ENCODE results near the gene LAIR2. TPM values are rescaled to one million over a fixed set of nuclear protein-coding genes. Genes with fewer than 3 reads are reported as not detected.

Gene LAIR2
- total RNA-seq, 6 experiments from 2014 or later = not detected

GRCh38 chr19:54534156-54534555 is 31.5 kb downstream of the LAIR2 start:
- no peaks in the 10 kb centered on the region; the same call in 1 of the 2 replicates for H3K27me3 Mint-ChIP-seq (ENCODE audit: insufficient read depth)
- no peak overlapping the region for H3K4me3 Mint-ChIP-seq
- H3K27ac Mint-ChIP-seq = no peak overlapping the region
- peaks cover 49% of the 10 kb centered on the region for H3K9me3 Mint-ChIP-seq
- H3K4me1 Mint-ChIP-seq (ENCODE audit: low read depth) = no peaks in the 10 kb centered on the region
- H3K36me3 Mint-ChIP-seq (ENCODE audit: low read depth) = no peaks in the 10 kb centered on the region
- TF ChIP-seq, protein P1, sequence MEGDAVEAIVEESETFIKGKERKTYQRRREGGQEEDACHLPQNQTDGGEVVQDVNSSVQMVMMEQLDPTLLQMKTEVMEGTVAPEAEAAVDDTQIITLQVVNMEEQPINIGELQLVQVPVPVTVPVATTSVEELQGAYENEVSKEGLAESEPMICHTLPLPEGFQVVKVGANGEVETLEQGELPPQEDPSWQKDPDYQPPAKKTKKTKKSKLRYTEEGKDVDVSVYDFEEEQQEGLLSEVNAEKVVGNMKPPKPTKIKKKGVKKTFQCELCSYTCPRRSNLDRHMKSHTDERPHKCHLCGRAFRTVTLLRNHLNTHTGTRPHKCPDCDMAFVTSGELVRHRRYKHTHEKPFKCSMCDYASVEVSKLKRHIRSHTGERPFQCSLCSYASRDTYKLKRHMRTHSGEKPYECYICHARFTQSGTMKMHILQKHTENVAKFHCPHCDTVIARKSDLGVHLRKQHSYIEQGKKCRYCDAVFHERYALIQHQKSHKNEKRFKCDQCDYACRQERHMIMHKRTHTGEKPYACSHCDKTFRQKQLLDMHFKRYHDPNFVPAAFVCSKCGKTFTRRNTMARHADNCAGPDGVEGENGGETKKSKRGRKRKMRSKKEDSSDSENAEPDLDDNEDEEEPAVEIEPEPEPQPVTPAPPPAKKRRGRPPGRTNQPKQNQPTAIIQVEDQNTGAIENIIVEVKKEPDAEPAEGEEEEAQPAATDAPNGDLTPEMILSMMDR (IDR thresholded peaks at IDR 0.05) = no peak
- DNase-seq = no peak

GRCh38 chr19:54535601-54536000 is 33.0 kb downstream of the LAIR2 start:
- Mint-ChIP-seq H3K36me3 (ENCODE audit: low read depth) (no peaks in the 10 kb centered on the region), H3K4me3 (no peak overlapping the region), H3K9me3 (peaks cover 49% of the 10 kb centered on the region), H3K4me1 (ENCODE audit: low read depth) (no peaks in the 10 kb centered on the region), H3K27me3 (ENCODE audit: insufficient read depth) (no peaks in the 10 kb centered on the region; the same call in 1 of the 2 replicates), H3K27ac (no peak overlapping the region)
- DNase-seq = no peak
- TF ChIP-seq, protein P1 (IDR thresholded peaks at IDR 0.05) = no peak

DNA sequence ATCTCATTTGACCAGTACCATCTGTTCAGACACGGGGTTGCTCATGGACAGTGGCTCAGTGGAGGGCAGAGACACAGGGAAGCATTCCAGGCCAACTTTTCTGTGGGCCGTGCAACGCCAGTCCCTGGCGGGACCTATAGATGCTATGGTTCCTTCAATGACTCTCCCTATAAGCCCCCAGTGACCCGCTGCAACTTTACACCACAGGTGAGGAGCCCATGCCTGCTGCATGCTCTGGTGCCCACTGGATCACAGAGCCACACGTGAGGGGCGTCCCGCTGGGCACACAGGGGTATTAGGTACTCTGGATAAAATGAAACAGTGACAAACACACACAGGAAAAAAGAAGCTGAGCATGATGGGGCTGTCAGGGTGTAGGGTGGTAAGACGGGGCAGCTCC is 34.3 kb downstream of the LAIR2 start:
- no peak for DNase-seq
- no peak overlapping the region for H3K4me3 Mint-ChIP-seq
- no peak overlapping the region for H3K27ac Mint-ChIP-seq
- peaks cover 53% of the 10 kb centered on the region for H3K9me3 Mint-ChIP-seq
- no peaks in the 10 kb centered on the region for H3K4me1 Mint-ChIP-seq (ENCODE audit: low read depth)
- no peaks in the 10 kb centered on the region; the same call in 1 of the 2 replicates for H3K36me3 Mint-ChIP-seq (ENCODE audit: low read depth)
- H3K27me3 Mint-ChIP-seq (ENCODE audit: insufficient read depth) = no peaks in the 10 kb centered on the region; the same call in 1 of the 2 replicates
- TF ChIP-seq, protein P1 (IDR thresholded peaks at IDR 0.05) = no peak

DNA sequence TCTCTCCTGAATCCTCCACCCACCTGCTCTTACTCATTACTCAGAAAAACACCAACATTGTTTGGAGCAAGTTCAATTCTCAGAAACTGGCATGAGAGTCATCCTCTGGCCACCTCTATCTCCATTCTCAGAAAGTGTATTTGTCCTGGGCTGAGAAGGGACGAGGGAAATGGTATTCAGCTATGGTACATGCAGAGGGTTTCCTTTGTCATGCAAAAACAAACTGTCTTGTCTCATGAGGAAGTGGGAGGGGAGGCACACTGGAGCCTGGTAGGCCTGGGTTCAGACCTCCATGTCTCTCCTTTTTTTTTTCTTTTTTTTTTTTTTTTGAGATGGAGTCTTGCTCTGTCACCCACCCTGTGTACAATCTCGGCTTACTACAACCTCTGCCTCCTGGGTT is 39.1 kb downstream of the LAIR2 start:
- Mint-ChIP-seq H3K36me3 (ENCODE audit: low read depth) (peaks cover 5% of the 10 kb centered on the region; the same call in 1 of the 2 replicates), H3K27ac (no peak overlapping the region), H3K4me3 (no peak overlapping the region), H3K9me3 (peaks cover 57% of the 10 kb centered on the region), H3K4me1 (ENCODE audit: low read depth) (no peaks in the 10 kb centered on the region), H3K27me3 (ENCODE audit: insufficient read depth) (no peaks in the 10 kb centered on the region)
- no peak for DNase-seq
- TF ChIP-seq, protein P1 (IDR thresholded peaks at IDR 0.05) = no peak

GRCh38 chr19:54548806-54549205 is 46.2 kb downstream of the LAIR2 start:
- Mint-ChIP-seq H3K27ac (no peak overlapping the region), H3K9me3 (peaks cover 68% of the 10 kb centered on the region), H3K36me3 (ENCODE audit: low read depth) (peaks cover 8% of the 10 kb centered on the region), H3K27me3 (ENCODE audit: insufficient read depth) (no peaks in the 10 kb centered on the region), H3K4me1 (ENCODE audit: low read depth) (no peaks in the 10 kb centered on the region), H3K4me3 (no peak overlapping the region)
- TF ChIP-seq, protein P1 (IDR thresholded peaks at IDR 0.05) = no peak
- DNase-seq = no peak

GRCh38 chr19:54549224-54549623 is 46.6 kb downstream of the LAIR2 start:
- TF ChIP-seq, protein P1 (IDR thresholded peaks at IDR 0.05) = no peak
- peaks cover 67% of the 10 kb centered on the region for H3K9me3 Mint-ChIP-seq
- H3K4me1 Mint-ChIP-seq (ENCODE audit: low read depth) = no peaks in the 10 kb centered on the region
- no peak for DNase-seq
- H3K36me3 Mint-ChIP-seq (ENCODE audit: low read depth) = peaks cover 8% of the 10 kb centered on the region
- no peaks in the 10 kb centered on the region for H3K27me3 Mint-ChIP-seq (ENCODE audit: insufficient read depth)
- H3K4me3 Mint-ChIP-seq = no peak overlapping the region
- H3K27ac Mint-ChIP-seq = no peak overlapping the region
